Gastrocnemius medialis (tissue), 4 donors: ENCODE measurements around the gene ZNF576.
"Not testable (repeated sequence)": the region's sequence is repeated elsewhere in the genome, so short reads cannot be mapped to it uniquely, and the experiment has no call there.

Experiments
- CTCF ChIP-seq, 5 experiments: fragments of 450-650 bp in 3 of 5; fragments of 200-600 bp in 2 of 5; sonication (generic) in 2 of 5; IDR thresholded peaks in 4 of 5; conservative IDR thresholded peaks in 1 of 5; 1 replicate in 4 of 5; 2 replicates in 1 of 5; pipeline ENCODE4 v1.5.1; 2016 to 2019; ENCODE audit warnings: antibody characterized with exemption in 5 of 5, mild to moderate bottlenecking in 3 of 5, moderate library complexity in 3 of 5
- POLR2A ChIP-seq, 2 donors: fragments of 450-650 bp; IDR thresholded peaks; one replicate each; pipeline ENCODE4 v1.6.1; 2017; ENCODE audit warnings: antibody characterized with exemption in 2 of 2, mild to moderate bottlenecking in 2 of 2, moderate library complexity in 2 of 2

GRCh38 chr19:43547926-43548325 is 48.5 kb upstream of the ZNF576 start:
- TF ChIP-seq CTCF (IDR thresholded peaks at IDR 0.05 in 4 of 5, conservative IDR thresholded peaks at IDR 0.05 in 1 of 5); POLR2A (IDR thresholded peaks at IDR 0.05): not testable (repeated sequence)
